Activated T-cell treated with anti-CD3 and anti-CD28 coated beads, Interleukin-2, amount 50 U/mL, for 72 hours (primary cell): Measurements from ENCODE around the gene GSTM1. TPM values are rescaled to one million over a fixed set of nuclear protein-coding genes. Genes with fewer than 3 reads are reported as not detected.

ENCODE experiments used
- ATAC-seq, 2 donors: fragments of 150-1000 bp; cut with Tn5 transposase; replicated peaks in 1 of 2; 2 replicates each; pipeline ENCODE4 v1.10.0; 2021; ENCODE audit warnings: moderate library complexity in 2 of 2, mild to moderate bottlenecking in 1 of 2
- DNase-seq, 2 donors: peaks; one replicate each; pipeline ENCODE4 v3.0.0; 2021 to 2022; ENCODE audit warnings: mixed read lengths in 1 of 2
- H3K27ac Mint-ChIP-seq: one replicate; pipeline ENCODE4 v1.8.0; 2022; ENCODE audit warnings: mild to moderate bottlenecking, moderate library complexity, mixed read lengths
- H3K27me3 Mint-ChIP-seq: one replicate; pipeline ENCODE4 v1.8.0; 2022; ENCODE audit warnings: low read depth, mixed read lengths
- H3K36me3 Mint-ChIP-seq, 2 donors: one replicate each; pipeline ENCODE4 v1.8.0; 2022; ENCODE audit warnings: mixed read lengths in 2 of 2, mild to moderate bottlenecking in 1 of 2; ENCODE audit not compliant: insufficient read depth in 2 of 2
- H3K4me1 Mint-ChIP-seq: one replicate; pipeline ENCODE4 v1.8.0; 2022; ENCODE audit warnings: low read depth, mixed read lengths
- H3K4me3 Mint-ChIP-seq, 2 donors: one replicate each; pipeline ENCODE4 v1.8.0; 2022; ENCODE audit warnings: mild to moderate bottlenecking in 2 of 2, mixed read lengths in 2 of 2, moderate library complexity in 2 of 2
- H3K9me3 Mint-ChIP-seq, 2 donors: one replicate each; pipeline ENCODE4 v1.8.0; 2022; ENCODE audit warnings: mixed read lengths in 2 of 2
- total RNA-seq, 2 donors: library from RNA; stranded (reverse); gene quantifications; one replicate each; pipeline ENCODE4 v1.2.3, GENCODE V29; 2022

GSTM1 gene
- total RNA-seq, 2 donors from 2014 or later = 37.2 to 60.6 TPM

DNA sequence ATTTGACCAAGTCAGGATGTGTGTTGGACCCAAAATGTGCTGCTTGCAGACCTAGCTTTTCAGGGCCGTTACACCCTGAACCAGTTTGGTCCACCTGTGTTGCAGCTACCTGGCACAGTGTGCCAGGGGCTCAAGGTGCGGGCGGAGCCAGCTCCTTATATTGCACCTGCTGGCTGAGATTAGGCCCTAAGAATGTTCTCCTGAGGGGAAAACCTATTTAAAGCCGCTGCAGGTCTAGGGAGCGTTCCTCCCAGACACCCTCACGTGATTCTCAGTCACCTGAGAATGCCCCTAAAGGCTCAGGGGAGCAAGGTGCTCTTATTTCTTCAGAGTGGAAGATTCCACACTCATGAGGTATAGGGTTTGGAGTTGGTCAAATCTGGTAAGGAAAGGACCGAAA is 41.3 kb downstream of the GSTM1 start:
- Mint-ChIP-seq H3K9me3 (no peaks in the 10 kb centered on the region), H3K36me3 (no peaks in the 10 kb centered on the region), H3K27me3 (no peaks in the 10 kb centered on the region), H3K27ac (no peak overlapping the region), H3K4me3 (no peak overlapping the region), H3K4me1 (no peaks in the 10 kb centered on the region)
- DNase-seq (no peak), ATAC-seq (no peak)

GRCh38 chr1:109730666-109731065 is 43.0 kb downstream of the GSTM1 start:
- ATAC-seq = no peak
- no peak for DNase-seq
- Mint-ChIP-seq H3K4me1 (no peaks in the 10 kb centered on the region), H3K27ac (no peak overlapping the region), H3K27me3 (no peaks in the 10 kb centered on the region), H3K36me3 (no peaks in the 10 kb centered on the region), H3K4me3 (no peak overlapping the region), H3K9me3 (no peaks in the 10 kb centered on the region)

- no peak overlapping the region for H3K4me3 Mint-ChIP-seq
These were observed 44.8 kb downstream of the GSTM1 start for GRCh38 chr1:109732390-109732881.

GRCh38 chr1:109733236-109733870 is 45.7 kb downstream of the GSTM1 start:
- H3K27me3 Mint-ChIP-seq = no peaks in the 10 kb centered on the region
- no peaks in the 10 kb centered on the region for H3K4me1 Mint-ChIP-seq
- no peak overlapping the region for H3K4me3 Mint-ChIP-seq
- no peaks in the 10 kb centered on the region for H3K36me3 Mint-ChIP-seq
- DNase-seq (no peak), ATAC-seq (no peak)
- H3K27ac Mint-ChIP-seq = no peak overlapping the region
- no peaks in the 10 kb centered on the region for H3K9me3 Mint-ChIP-seq

More at GRCh38 chr1:109732390-109732881, 44.8 kb downstream of the GSTM1 start:
- no peak for ATAC-seq
- no peak overlapping the region for H3K27ac Mint-ChIP-seq
- DNase-seq = no peak
- H3K9me3 Mint-ChIP-seq = no peaks in the 10 kb centered on the region
- no peaks in the 10 kb centered on the region for H3K4me1 Mint-ChIP-seq
- no peaks in the 10 kb centered on the region for H3K36me3 Mint-ChIP-seq
- H3K27me3 Mint-ChIP-seq = no peaks in the 10 kb centered on the region

DNA sequence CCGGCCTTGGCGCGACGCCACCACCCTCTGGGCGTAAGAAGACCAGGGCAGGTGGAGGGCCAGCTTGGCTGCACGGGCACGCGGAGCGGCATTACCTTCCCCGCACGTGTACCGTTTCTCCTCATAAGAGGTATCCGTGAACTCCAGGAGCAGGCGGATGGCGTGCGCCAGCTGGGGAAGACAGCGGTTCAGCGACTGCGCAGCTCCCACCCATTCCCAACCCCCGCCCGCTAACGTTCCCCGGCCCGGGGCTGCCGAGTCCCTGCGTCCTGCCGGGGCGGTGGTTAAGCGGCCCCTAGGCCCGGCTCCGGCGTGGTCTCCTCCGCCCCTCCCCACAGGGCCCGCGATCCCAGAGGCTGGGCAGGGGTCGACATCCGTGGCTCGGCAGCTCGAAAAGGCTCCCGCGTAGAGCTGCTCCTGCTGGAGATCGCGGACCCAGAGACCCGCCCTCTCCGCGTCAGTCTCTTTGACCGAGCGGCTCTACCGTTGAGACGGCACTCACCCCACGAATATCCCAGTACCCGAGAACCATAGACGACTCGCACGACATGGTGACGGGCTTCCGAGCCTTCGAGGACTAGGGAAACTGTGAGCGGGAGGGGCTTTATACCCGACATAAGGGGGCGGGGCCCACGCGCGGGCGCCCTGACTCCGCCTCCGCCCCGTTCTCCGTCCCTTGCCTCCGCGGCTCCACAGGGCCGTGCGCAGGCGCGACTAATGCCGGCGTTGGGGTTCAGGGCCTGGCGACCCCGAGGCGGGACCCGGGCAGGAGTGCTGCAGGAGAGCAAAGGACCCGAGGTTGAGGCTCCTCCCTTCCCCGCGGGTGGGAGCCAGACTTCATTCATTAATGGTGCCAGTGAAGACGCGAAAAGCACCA is 52.4 kb downstream of the GSTM1 start:
- Mint-ChIP-seq H3K4me3 (peak overlapping the region; percentile 74 to 87), H3K36me3 (no peaks in the 10 kb centered on the region), H3K27me3 (peaks cover 20% of the 10 kb centered on the region), H3K4me1 (peaks cover 8% of the 10 kb centered on the region), H3K9me3 (no peaks in the 10 kb centered on the region), H3K27ac (no peak overlapping the region)
- peak; percentile 96 to 97 for ATAC-seq
- peak; percentile 87 to 89 for DNase-seq

DNA sequence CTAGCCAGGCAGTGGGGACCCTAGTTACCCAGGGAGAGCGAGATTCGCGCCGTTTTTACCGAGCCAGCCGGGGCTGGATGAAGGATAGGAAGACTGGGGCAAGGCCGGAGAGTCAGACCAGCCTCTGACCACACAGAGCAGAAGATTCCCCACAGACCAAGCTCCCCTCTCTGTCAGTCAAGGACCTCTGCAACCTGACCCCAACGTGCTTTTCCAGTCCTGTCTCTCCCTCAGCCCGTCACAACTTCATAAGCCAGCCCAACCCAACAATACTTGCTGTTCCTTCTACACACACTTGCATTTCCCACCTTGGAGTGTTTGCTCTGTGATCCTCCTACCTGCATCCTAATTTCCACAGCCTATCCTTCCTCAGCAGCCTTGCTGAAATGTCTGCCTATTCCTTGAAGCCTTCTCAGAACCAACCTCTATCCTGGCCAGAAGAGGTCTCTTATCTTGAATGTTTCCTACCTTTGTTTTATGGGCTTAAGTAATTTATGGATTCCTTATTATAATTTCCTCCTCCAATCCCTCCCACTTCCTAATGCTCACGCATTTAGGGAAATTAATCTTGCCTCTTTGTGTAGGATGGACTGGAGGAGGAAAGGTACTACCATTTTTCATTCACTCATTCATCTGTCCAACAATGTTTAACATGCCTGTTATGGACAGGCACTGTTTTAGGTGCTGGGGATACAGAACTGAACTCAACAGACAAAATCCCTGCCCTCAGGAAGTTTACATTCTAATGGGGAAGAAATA is 53.2 kb downstream of the GSTM1 start, which contains the start of gene GSTM3:
TSS of gene GSTM3 (minus strand) at position 424 of the 759 bp plus-strand sequence. CDS start 751 bp downstream, outside the sequence.
- Mint-ChIP-seq H3K4me1 (peaks cover 8% of the 10 kb centered on the region), H3K27me3 (peaks cover 26% of the 10 kb centered on the region), H3K9me3 (no peaks in the 10 kb centered on the region), H3K27ac (no peak within 1 kb of the TSS), H3K4me3 (peak within 1 kb of the TSS; percentile 74 to 87), H3K36me3 (no peaks in the 10 kb centered on the region)
- no peak for DNase-seq
- ATAC-seq = peak; percentile 2 to 10

Other genes starting within 250 kb of the GSTM1 start
- under 1 TPM; 0.10 to 0.37 TPM for gene SYPL2, start 221.3 kb upstream of the GSTM1 start, total RNA-seq
- 10 to 100 TPM; 11.9 to 13.3 TPM for gene ATXN7L2, start 203.9 kb upstream of the GSTM1 start, total RNA-seq
- gene CYB561D1, start 193.7 kb upstream of the GSTM1 start, total RNA-seq = 10 to 100 TPM; 15.8 to 16.5 TPM
- 1 to 10 TPM; 2.1 to 2.6 TPM for gene AMIGO1, start 178.1 kb upstream of the GSTM1 start, total RNA-seq
- gene GPR61, start 147.9 kb upstream of the GSTM1 start, total RNA-seq = not detected
- 10 to 100 TPM in 1 of 2 donors, 1 to 10 TPM in 1; 8.9 to 10.1 TPM for gene GNAI3, start 139.2 kb upstream of the GSTM1 start, total RNA-seq
- under 1 TPM; 0.17 to 0.23 TPM for gene GNAT2, start 68.2 kb upstream of the GSTM1 start, total RNA-seq
- gene AMPD2, start 68.0 kb upstream of the GSTM1 start, total RNA-seq = 10 to 100 TPM; 64.0 to 79.2 TPM
- gene GSTM4, start 31.7 kb upstream of the GSTM1 start, total RNA-seq = 10 to 100 TPM; 23.5 to 31.1 TPM
- gene GSTM2, start 19.8 kb upstream of the GSTM1 start, total RNA-seq = 10 to 100 TPM; 40.2 to 41.9 TPM
- gene GSTM5, start 24.4 kb downstream of the GSTM1 start, total RNA-seq = 1 to 10 TPM in 1 of 2 donors, under 1 TPM in 1; 0.81 to 1.0 TPM
- gene GSTM3, start 53.2 kb downstream of the GSTM1 start, total RNA-seq = 10 to 100 TPM in 1 of 2 donors, 1 to 10 TPM in 1; 8.1 to 13.3 TPM
- gene EPS8L3, start 76.1 kb downstream of the GSTM1 start, total RNA-seq = not detected
- gene CSF1, start 223.0 kb downstream of the GSTM1 start, total RNA-seq = 10 to 100 TPM; 46.3 to 83.0 TPM